ENCODE measurements around the gene ISL2.

The ISL2 gene

GRCh38 chr15:76341366-76342057, 4.9 kb downstream of the ISL2 start:
- POLR2A ChIA-PET, result no interaction called here

DNA sequence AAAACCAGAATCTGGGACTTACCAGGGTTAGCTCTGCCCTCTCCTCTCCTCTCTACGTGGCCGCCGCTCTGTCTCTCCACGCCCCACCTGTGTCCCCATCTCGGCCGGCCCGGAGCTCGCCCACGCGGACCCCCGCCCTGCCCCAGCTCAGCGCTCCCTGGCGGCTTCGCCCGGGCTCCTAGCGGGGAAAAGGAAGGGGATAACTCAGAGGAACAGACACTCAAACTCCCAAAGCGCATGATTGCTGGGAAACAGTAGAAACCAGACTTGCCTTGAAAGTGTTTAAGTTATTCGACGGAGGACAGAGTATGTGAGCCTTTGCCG, 5.4 kb downstream of the ISL2 start:
- DNase-seq (ENCODE audit: extremely low spot score), result no peak
- TF ChIP-seq, protein P1, sequence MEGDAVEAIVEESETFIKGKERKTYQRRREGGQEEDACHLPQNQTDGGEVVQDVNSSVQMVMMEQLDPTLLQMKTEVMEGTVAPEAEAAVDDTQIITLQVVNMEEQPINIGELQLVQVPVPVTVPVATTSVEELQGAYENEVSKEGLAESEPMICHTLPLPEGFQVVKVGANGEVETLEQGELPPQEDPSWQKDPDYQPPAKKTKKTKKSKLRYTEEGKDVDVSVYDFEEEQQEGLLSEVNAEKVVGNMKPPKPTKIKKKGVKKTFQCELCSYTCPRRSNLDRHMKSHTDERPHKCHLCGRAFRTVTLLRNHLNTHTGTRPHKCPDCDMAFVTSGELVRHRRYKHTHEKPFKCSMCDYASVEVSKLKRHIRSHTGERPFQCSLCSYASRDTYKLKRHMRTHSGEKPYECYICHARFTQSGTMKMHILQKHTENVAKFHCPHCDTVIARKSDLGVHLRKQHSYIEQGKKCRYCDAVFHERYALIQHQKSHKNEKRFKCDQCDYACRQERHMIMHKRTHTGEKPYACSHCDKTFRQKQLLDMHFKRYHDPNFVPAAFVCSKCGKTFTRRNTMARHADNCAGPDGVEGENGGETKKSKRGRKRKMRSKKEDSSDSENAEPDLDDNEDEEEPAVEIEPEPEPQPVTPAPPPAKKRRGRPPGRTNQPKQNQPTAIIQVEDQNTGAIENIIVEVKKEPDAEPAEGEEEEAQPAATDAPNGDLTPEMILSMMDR (IDR thresholded peaks at IDR 0.05; ENCODE audit: control extremely low read depth, extremely low read depth, low read depth, missing control alignments), result no peak
- ChIA-PET POLR2A (no interaction called here), CTCF (interaction anchor here (0.9 to 2.7 kb wide), 3 partner anchors 12 to 41 kb away, joined by 3 to 12 read pairs (median 3); no protein-coding TSS in a partner anchor)

More at GRCh38 chr15:76341366-76342057, 4.9 kb downstream of the ISL2 start:
- TF ChIP-seq, protein P1 (IDR thresholded peaks at IDR 0.05; ENCODE audit: control extremely low read depth, extremely low read depth, low read depth, missing control alignments), result no peak
- CTCF ChIA-PET, result interaction anchor here (0.8 to 2.7 kb wide), 4 partner anchors 11 to 150 kb away, joined by 3 to 12 read pairs (median 4); no protein-coding TSS in a partner anchor
- no peak for DNase-seq (ENCODE audit: extremely low spot score)

DNA sequence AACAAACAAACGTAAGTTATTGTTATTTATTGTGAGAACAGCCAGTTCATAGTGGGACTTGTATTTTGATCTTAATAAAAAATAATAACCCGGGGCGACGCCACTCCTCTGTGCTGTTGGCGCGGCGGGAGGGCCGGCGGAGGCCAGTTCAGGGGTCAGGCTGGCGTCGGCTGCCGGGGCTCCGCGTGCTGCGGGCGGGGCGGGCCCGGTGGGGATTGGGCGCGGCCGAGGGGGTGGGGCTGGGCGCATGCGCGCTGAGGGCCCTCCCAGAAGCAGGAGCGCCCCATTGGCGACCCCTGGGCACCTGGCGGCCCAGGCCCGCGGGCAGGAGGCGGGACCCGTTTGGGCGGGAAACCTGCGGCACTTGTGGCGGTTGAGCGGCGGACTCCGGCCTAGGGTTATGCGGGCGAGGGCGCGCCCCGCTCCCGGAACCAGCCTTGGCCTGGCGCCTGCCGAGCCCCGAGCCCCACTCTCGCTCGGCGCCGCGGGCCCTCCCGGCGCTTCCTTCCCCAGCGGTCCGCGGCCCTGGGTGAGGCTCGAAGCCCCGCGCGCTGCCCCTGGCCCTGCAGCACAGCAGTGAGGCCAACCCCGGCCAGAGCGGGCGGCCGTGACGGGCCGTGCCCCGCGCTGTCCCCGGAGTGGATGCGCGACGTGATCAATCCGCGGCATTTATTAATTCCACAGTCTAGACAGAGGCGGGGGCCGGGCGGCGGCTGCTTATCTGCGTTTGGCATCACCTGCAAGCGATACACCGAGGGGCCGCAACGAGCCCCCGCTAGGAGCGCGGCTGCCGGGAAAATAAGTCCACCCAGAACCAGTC, 6.0 kb downstream of the ISL2 start:
- TF ChIP-seq, protein P1 (IDR thresholded peaks at IDR 0.05; ENCODE audit: control extremely low read depth, extremely low read depth, low read depth, missing control alignments), result no peak
- CTCF ChIA-PET, result interaction anchor here (1.2 to 4.2 kb wide), 3 partner anchors 9 to 20 kb away, joined by 3 to 17 read pairs (median 12); no protein-coding TSS in a partner anchor
- no peak for DNase-seq (ENCODE audit: extremely low spot score)
- POLR2A ChIA-PET, result no interaction called here

DNA sequence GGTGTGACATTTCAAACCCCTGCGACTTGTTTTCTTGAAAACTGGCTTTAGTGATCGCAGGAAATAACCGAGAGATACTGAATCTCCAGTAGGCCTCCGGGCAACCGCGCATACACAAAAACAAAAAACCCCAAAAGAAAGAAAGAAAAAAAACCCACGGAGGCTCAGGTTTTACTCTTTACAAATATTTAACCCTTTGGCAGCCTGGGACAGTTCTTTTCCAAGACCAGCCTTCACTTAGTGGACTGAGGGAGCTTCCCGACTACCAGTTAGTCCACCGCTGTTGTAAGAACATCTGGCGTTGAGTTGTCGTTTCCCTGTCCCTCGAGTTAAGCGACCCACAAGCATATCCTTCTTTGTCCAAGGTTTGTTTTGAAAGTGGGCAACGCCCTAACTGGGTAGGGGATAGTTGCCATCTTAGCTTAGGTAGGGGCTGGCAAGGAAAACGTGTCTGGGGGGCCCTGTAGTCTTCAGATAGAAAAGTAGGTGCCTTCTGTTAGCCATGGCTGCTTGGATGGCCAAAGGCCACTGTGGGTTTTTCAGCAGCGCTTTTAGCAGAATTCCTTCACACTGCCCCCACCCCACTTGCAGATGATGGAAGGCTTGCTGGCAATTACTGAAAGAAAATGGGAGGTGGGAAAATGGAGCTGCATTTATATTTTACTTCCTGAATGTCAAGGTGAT, 6.9 kb downstream of the ISL2 start:
- DNase-seq (ENCODE audit: extremely low spot score), result no peak
- ChIA-PET POLR2A (no interaction called here), CTCF (interaction anchor here (1.7 to 4.2 kb wide), 2 partner anchors 9 to 20 kb away, joined by 4 to 17 read pairs; no protein-coding TSS in a partner anchor)
- TF ChIP-seq, protein P1 (IDR thresholded peaks at IDR 0.05; ENCODE audit: control extremely low read depth, extremely low read depth, low read depth, missing control alignments), result no peak

DNA sequence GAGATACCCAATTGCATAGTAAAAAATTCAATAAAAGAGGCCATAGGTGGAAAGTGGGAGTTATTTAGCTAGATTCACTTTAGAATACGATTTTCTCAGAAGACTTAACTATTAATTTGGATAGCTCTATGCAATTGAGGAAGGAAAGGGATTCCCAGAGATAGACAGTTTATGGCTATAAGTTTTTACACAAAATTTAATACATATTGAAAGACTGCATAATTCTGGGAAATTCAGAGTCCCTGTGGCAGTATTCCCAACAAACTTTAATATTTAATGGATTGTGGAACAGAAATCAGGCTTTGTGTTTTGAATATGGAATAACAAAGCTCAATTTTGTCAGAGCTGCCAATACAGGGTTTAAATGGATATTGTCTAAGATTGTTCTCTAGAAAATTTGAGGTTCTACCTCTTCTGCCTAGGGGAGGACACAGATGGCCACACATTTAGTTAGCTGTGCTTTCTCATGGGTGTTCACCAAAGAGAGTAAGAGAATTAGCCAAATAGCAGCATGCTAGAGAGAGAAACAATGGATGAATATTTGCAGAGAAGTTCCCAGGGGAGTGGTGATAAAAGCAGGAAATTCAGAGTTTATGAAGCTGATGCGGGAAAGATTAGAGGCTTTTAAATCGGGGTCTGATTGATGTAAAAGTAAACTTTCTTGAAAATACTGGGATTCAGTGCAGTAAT, 8.5 kb downstream of the ISL2 start:
- POLR2A ChIA-PET, result no interaction called here

More for the DNA sequence above, 8.5 kb downstream of the ISL2 start:
- TF ChIP-seq, protein P1 (IDR thresholded peaks at IDR 0.05; ENCODE audit: control extremely low read depth, extremely low read depth, low read depth, missing control alignments), result no peak
- no peak for DNase-seq (ENCODE audit: extremely low spot score)
- CTCF ChIA-PET, result interaction anchor here (1.0 to 4.2 kb wide), 9 partner anchors 9 to 154 kb away, joined by 3 to 17 read pairs (median 4); partner anchors contain the start of gene ISL2
